H1 (cell line): ENCODE measurements around the gene FBXO47. TPM values are rescaled to one million over a fixed set of nuclear protein-coding genes. Genes with fewer than 3 reads are reported as not detected.

Source experiments
- PHF8 ChIP-seq: fragments of 200-600 bp; sonication (generic); conservative IDR thresholded peaks from 2 replicates; pipeline ENCODE4 v1.7.1; 2012; ENCODE audit warnings: low read depth, mild to moderate bottlenecking, inconsistent platforms, low read length, moderate library complexity
- polyA plus RNA-seq, 7 experiments: library from polyadenylated mRNA; depleted of rRNA in 3 of 7; stranded (reverse) in 5 of 7; unstranded in 2 of 7; fragments of >200 nt in 5 of 7; fragments of 200-250 nt in 2 of 7; gene quantifications; 1 replicate in 5 of 7; 2 replicates in 1 of 7; 4 replicates in 1 of 7; pipeline versions ENCODE4 v1.2.1 to v1.2.3, GENCODE V29; 2011 to 2013; ENCODE audit warnings: missing spikeins in 2 of 7, mixed read lengths in 2 of 7
- total RNA-seq: library from RNA; stranded (reverse); fragmentation: NEBNext Ultra II Directional; extraction: Animal tissue kit (Norgen Biotek cat#: 25700); gene quantifications from 2 replicates; pipeline ENCODE4 v1.2.1, GENCODE V29; 2021
- TF ChIP-seq, protein P1 (sequence below): IDR thresholded peaks from 2 replicates; pipeline ENCODE4 v1.6.1; 2011; ENCODE audit warnings: low read length, improper control_type of control experiment

The FBXO47 gene
- total and polyA plus RNA-seq, 2 of the 8 experiments (the other 6 are each of a cell fraction or from before 2014, with no cell fraction given), result not detected

DNA sequence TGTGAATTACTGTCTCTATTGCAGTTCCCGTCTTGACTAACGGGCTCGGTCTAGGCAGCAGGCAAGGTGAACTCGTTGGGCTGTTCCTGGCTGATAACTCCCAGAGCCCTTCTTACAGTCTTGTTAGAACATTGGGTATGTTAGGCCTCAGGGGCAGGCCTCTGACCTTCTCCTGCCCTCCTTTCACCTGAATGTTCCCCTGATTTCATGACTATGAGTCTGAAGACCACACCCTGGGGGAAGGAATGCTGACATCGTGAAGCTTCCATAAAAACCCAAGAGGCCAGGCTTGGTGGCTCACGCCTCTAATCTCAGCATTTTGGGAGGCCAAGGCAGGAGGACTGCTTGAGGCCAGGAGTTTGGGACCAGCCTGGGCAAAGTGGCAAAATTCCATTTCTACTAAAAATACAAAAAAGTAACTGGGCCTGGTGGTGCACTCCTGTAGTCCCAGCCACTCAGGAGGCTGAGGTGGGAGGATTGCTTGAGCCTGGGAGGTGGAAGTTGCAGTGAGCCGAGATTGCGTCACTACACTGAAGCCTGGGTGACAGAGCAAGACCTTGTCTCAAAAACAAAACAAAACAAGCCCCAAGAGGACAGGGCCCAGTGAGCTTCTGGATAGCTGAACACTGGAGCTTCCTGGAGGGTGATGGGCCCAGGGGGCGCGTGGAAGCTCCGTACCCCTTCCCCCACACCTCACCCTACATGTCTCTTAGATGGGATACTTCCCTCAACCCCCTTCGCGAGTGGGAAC is 47.8 kb upstream of the FBXO47 start (continued):
- TF ChIP-seq, protein P1, sequence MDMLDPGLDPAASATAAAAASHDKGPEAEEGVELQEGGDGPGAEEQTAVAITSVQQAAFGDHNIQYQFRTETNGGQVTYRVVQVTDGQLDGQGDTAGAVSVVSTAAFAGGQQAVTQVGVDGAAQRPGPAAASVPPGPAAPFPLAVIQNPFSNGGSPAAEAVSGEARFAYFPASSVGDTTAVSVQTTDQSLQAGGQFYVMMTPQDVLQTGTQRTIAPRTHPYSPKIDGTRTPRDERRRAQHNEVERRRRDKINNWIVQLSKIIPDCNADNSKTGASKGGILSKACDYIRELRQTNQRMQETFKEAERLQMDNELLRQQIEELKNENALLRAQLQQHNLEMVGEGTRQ, result no peak
- TF ChIP-seq PHF8, result no peak
